NOMO-1 treated with dmso at 0.1 percent for 144 hours (cell line): ENCODE measurements around the gene HPSE2.
"Not testable (repeated sequence)": the region's sequence is repeated elsewhere in the genome, so short reads cannot be mapped to it uniquely, and the experiment has no call there.

Experiments used
- DNase-seq: peaks from one replicate; lab custom pipeline; 2025; ENCODE audit not compliant: unreplicated experiment; lab: John Stamatoyannopoulos, UW

Gene HPSE2

DNA sequence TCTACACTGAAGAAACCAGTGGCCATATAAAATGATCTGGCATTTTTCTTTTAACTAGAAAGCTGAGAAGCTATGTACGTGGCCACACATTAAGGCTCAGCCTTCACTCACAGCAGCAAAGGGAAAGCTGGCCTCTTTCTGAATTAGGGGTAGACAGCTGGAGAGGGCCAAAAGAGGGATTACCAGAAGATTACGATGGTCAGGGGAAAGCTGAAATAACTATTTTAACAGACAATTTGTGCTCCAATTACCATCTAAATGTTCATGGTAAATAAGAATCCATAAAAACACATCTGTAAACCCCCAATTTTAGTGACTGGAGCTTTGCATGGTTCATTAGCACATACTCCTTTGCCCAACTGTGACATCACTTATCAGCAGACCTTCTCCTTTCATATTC is 314.3 kb downstream of the HPSE2 start:
- DNase-seq, result no peak

DNA sequence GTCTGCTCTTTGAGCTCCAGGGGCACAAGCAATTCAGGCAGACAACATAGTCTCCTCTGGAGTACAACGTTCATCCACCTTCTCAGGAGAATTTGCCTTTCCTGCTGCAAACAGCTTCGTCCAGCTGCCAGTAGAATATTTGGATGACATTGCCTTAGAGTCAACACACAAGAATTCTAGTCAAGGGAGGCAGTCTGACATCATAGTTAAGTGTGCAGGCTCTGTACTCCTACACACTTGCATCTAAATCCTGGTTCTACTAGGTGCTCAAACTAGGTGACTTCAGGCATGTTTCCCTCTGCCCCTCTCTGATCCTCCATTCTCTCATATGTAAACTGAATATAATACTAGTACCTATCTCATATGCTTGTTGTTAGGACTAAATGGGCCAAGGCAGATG is 314.8 kb downstream of the HPSE2 start:
- DNase-seq, result no peak

DNA sequence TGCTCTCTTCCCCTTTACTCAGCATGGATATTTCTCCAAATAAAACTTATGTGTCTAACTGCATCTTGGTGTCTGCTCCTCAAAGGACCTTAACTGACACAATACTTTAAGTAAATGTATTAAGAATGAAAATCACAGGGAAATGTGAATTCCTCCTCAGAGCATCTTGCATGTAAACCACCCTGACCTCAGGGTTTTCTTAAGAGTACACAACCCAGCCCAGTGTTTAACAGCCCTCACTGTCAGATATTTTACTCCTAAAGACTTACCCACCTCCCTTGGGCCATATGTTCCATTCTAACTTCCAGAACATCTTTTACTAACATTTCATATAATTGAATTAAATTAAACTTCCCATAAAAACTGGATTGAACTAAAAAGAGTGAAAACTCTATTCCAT is 315.3 kb downstream of the HPSE2 start:
- DNase-seq, result no peak

DNA sequence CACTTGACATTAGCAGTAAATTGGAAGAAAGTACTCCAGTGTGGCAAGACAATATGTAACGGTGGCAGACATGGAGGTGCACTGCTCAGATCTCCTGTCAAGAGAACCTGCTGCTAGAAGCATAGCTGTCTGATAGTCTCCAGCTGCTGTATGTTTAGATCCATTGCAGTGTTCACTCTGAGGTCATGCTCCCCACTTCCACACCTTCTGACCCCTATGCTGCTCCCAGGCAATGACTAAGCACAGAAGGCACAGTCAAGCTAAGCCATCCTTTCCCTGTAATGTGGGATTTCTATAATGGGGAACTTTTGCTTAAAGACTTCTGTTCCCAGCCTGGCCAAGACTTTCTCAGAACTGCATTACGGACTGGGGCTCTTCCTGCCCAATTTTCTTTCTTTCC is 315.8 kb downstream of the HPSE2 start:
- no peak for DNase-seq

DNA sequence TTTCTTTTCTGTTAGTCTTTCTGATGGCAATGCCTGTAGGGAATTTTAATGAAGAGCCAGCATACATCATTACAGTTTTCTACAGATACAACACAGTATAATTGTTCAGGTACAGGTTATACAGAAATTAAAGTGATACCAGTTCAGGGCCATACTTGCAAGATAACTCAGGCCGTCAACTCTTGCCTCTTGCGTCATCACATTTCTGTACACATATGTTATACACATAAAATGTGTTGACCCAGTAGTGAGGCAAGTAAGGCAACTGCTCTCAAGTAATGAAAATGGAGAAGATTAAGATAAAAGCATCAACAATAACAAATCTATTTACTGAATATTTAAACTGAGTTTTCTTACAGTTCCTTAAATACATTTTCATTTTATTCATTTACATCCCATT is 317.8 kb downstream of the HPSE2 start:
- no peak for DNase-seq

DNA sequence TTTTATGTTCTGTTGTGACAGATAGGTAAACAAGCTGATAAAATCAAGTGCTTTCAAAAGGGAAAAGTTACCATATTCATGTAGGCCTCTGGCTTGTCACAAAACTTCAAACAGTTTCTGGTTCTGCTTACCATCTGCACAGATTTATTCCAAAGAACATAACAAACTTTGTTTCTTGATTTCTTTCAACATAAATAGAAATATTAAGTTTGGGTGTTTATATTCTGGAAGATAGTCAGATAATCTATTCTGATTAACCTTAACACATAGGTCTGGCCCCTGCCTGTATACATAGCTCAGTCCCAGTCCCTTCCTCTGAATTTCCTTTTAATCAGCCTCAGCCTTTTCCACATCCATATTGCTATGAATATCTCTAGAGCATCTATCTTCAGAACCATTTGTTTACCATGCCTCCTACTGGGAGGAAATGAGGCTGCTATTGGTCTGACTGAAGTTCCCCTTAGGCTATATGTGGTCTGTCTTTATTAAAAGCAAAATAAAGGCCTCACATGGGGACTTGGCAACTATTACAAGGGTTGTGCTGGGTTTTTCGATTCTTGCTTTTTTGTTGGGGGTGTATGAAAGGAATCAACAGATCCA is 319.0 kb downstream of the HPSE2 start:
- no peak for DNase-seq

DNA sequence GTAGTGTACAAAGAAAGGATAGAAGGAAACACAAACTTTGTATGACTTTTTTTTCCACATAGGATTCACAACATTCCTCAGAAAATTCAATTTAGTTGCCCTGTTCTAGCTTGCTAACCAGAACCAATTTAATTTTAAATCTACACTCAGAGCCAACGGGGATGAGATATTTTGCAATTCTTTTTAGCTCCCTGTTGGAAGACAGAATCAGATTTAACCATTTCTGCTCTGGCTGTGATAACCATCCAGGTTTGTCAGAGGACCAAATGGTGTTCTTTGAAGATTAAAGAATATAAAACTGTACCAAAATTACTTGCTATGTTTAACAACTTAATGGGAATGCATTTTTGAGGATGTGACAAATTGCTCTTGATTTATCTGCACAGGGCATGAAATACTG is 319.7 kb downstream of the HPSE2 start:
- DNase-seq, result no peak

DNA sequence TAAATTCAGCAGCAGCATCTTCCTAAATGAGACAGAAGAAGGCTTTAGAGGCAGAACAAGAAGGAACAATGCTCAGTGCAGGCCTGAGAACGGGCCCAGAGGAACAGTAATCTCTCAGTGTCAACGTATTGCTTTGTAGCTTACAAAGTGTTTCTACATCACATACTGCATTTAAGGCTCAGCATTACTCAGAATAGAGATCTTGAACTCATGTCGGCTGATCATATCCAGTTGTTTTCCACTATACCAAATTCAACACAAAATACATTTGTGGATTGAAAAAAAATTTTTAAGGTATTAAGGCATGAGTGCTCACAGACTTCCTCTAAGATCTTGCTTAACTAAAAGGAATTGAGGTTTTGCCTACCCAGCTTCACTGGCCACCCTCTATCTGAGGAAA is 325.1 kb downstream of the HPSE2 start:
- DNase-seq, result no peak

DNA sequence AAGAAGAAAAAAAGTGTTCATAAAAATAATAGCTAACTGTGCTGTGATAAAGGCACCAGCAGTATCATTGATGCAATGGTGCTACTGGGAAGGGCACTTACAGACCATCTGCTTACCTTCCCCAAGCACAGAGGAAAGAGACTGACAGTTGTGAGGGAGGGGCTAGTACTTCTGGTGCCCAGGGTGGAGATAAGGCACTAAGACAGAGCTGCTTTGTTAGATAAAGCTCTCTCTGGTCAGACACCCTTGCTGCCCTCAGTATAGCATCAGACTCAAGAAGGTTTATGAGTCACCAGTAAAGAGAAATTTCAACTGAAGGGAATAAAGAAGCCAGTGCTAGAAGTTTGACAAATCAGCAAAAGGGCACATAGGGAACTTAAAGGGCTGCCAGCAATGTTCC is 325.6 kb downstream of the HPSE2 start:
- no peak for DNase-seq

DNA sequence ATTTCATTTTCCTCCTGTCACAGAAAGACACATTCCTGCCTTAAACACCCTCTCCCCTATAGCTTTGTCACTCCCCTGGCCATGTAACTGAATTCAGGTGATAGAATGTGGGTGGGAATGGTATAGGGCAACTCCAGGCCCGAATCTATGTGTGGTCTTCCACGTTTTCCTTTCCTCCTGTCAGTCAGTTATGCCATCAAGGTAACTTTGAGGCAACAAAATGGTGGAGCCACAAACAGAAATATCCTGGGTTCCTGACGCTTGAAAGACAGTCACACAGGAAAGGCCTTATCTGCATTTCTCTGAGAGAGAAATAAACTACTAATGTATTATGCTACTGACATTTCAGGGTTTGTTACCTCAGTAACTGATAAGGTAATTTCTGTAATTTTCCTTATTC is 326.8 kb downstream of the HPSE2 start:
- DNase-seq, result no peak

DNA sequence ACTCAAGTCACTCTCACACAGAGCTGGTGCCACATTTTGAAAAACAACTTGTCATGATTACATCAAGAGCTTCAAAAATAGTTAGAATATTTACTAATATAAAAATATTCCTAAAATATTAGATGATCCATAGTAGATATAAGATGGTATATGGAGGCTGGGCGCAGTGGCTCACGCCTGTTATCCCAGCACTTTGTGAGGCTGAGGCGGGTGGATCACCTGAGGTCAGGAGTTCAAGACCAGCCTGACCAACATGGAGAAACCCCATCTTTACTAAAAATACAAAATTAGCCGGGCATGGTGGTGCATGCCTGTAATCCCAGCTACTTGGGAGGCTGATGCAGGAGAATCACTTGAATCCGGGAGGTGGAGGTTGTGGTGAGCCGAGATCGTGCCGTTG is 327.4 kb downstream of the HPSE2 start:
- DNase-seq, result not testable (repeated sequence)

DNA sequence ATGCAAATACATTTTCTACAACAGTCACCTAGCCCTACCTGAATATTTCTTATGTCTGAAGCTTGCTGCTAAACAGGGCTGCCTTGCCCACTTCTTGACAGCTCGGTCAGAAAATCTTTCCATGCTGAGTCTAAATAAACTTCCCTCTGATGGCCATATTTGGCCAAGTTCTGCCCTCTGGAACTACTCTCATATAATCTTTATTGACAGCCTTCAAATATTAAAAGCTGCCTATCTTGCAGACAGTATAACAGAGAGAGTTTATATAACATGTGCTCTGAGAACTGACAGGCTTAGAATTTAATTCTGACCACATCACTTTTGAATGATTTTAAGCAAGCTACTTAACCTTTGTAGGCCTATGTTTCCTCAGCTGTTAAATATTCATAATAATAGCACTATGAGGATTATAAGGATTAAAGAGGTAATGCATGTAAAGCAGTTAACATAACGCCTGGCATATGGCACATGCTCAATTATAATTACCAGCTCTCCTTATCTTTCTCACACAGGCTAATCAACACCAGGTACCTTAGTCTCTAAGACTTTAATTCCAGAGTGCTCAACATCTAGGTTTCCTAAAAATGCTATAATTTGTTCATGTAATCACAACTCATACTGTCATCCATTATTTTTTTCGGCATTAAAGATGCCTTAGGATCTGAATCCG is 334.1 kb downstream of the HPSE2 start:
- DNase-seq, result no peak

DNA sequence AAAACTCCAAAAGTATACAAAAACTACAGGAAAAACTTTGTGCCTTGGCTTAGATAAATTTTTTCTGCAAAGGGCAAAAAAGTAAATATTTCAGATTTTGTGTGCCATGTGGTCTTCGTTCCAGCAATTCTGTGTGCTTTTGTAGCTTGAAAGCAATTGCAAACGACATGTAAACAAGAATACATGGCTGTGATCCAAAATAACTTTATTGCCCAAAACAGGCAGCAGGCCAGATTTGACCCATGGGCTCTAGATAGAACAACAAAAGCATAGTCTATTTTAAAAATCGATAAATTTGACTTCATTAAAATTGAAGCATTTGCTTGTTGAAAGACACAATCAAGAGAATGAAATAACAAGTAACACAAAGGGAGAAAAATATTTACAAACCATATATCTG is 336.6 kb downstream of the HPSE2 start:
- DNase-seq, result no peak

DNA sequence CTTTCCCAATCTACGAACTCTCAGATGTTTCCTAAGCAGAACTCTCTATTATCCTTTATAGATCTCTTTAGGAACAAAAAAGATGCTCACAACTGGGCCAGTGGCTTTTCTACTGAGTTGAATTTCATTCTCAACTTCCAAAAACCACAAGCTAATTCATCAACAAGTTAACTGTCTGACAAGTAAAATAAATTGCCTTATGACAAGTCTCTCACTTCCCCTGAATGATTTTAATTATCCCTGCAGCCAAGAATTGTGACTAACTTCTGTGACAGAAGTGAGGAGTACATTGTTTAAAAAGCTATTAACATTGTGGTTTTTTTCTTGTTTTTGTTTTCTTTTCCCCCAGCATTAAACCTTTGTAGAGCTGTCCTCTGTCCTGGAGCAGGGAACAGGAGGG is 343.1 kb downstream of the HPSE2 start:
- DNase-seq, result peak; percentile 21

DNA sequence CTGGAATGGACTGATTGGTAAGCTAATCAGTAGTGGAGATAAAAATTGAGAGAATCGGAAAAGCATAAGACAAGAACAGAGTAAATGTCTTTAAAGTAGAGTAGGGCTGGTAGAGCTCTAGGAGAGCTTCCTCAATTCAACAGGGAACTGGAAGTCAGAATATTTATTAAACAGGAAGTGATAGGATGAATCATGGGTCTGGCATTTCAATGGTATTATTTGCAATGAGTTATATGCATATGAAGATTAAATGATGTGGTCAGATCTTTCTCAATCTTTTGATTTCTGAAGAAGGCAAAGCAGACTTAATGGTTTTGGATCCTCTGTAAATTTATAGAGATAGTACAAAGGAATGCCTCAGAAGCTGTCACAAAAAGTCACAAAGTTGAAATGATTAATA is 349.0 kb downstream of the HPSE2 start:
- peak; percentile 37 for DNase-seq

DNA sequence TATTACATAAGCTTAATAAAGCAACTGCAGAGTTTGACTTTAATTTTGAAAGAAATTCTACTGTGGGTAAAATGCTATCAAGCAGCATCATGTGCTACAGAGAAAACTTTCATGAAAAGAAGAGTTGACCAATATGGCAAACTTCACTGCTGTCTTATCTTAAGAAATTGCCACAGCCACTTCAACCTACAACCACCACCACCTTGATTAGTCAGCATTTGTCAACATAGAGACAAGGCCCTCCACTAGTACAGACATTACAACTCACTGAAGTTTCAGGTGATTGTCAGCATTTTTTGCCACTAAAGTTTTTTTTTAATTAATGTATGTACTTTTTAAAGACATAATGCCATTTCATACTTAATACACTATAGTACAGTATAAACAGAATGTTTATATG is 350.3 kb downstream of the HPSE2 start:
- DNase-seq, result no peak

DNA sequence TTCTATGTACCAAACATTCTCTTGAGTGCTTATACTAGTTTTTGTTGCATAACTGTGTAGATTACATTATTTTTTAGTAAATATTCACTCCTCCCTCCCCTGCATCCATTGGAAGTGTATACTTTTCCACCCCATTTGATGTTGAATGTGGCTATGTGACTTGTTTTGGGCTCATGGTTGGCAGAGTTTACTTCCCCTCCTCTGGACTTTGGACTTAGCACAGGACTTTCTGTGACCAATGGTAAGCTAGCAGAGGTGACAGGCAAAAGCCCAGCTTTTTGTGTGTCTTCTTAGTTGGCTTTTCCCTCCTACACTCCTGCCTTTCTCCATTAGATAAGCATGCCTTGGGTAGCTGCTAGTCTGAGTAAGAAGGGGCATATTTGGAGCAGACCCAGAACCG is 353.9 kb downstream of the HPSE2 start:
- no peak for DNase-seq

DNA sequence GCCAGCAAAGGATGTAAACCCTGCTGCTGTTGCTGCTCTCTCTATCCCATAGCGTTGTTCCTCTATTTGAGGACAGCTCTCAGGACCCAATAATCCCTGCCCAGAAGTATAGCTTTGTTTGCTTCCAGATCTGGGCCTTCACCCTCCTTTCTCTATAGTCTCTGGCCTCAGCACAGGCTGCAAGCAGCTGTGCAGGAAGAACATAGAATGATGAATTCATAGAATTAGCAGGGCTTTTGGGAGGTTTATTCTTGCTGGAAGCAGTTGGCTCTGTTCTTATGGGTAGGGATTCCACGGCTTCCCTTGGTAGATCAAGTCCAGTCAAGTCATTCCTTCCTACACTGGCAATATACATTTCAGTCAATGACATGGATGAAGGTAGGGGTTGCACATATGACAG is 354.7 kb downstream of the HPSE2 start:
- no peak for DNase-seq

DNA sequence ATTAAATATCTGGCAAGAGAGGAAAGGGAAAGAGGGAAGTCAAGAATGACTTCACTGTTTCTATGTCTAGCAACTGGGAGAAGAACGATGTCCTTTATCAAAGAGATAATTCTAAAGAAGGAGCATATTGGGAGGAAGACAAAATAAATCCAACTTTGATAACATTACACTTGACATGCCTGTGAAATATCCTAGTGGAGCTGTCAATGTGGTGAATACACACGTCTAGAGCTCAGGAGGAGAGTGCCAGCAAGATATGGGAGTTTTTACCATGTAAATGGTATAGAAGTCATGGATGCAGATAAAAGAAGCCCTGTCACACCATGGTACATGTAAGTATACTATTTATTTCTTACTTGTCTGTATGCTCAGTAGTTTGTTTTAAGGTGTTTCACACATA is 356.7 kb downstream of the HPSE2 start:
- no peak for DNase-seq

DNA sequence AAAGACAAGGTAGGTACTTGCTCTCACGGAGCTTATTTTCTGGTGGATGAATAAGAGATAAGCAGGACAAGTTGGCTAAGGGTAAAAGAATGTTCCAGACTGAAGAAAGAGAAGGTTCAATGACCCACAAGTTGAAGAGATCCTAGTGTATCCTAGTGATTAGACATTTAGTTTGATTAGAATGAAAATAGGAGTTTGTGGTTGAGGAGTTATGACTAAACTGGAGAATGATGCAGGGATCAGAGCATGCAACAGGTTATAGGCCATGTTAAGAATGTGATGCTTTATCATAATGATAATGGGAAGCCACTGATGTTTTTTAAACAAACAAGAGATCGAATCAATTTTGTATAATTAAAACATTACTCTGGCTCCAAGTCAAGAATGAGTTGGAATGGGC is 357.2 kb downstream of the HPSE2 start:
- no peak for DNase-seq

DNA sequence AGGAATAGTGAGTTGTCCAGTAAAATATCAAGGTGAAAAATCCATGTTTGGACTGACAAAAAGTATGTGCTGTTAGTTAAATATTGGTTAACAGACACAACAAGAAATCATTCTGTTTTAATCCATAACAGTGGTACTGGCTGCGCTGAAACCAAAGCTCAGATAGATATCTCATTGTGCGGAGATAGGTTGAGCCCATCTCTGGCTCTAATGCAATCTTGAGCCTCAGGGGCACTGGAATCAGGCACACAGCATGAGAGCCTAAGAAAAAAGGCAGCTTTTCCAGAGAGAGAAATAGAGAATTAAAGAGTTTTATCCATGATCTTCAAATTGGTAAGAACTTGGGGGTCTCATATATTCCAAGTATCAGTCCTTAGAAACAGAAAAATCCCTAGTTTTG is 373.7 kb downstream of the HPSE2 start:
- DNase-seq, result no peak

DNA sequence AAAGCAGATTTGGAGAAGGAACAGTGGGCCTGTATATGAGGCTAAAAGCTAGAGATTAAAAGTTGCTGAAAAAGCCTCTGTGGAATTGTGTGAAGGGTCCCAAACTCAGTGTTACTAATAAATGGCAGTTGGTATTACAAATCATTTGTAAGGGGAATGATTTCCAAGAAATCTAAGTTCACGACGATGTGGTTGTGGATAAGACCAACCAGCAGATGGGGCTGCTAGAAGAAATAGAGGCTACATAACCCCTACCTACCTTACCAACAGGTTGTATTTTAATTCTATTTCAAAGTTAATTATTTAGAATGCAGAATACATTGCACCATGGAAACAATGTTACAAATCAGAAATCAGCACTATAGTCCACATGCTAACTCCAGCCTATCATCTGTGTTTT is 377.1 kb downstream of the HPSE2 start:
- no peak for DNase-seq
